HG02852 (cell line): ENCODE results near the gene SLC6A13.

ENCODE experiments used
- ATAC-seq: cut with Tn5 transposase; IDR thresholded peaks from one replicate; pipeline ENCODE4 v1.9.1; 2021; ENCODE audit warnings: mild to moderate bottlenecking, moderate library complexity; ENCODE audit not compliant: unreplicated experiment

Gene SLC6A13

GRCh38 chr12:234891-235415, 27.7 kb downstream of the SLC6A13 start:
- no peak for ATAC-seq

DNA sequence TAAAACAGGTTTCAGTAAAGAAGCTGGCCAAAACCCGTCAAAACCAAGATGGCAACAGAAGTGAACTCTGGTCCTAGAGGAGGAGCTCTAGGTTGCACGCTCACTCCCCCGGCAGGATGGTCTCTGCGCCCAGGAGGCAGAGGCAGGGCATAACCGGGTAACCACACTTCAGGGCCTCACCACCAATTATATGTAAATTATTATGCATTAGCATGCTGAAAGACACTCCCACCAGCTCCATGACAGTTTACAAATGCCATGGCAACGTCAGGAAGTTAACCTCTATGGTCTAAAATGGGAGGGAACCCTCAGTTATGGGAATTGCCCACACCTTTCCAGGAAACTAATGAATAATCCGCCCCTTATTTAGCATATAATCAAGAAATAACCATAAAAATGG, 28.6 kb downstream of the SLC6A13 start:
- no peak for ATAC-seq

DNA sequence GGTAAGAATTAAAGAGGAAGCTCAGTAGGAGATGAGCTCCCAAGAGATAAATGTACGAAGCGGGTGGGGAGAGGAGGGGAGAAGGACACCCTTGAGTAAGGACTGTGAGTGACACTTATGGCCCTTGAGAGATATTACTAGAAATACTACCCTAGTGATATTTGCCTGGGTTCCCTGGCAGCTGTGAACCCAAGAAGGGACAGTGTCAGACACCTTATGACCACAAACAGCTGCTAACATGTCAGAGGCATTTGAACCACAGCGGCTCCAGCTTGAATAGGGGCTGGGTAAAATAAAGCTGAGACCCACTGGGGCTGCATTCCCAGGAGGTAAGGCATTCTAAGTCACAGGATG, 29.0 kb downstream of the SLC6A13 start:
- no peak for ATAC-seq

GRCh38 chr12:232731-233614, 29.7 kb downstream of the SLC6A13 start:
- no peak for ATAC-seq

DNA sequence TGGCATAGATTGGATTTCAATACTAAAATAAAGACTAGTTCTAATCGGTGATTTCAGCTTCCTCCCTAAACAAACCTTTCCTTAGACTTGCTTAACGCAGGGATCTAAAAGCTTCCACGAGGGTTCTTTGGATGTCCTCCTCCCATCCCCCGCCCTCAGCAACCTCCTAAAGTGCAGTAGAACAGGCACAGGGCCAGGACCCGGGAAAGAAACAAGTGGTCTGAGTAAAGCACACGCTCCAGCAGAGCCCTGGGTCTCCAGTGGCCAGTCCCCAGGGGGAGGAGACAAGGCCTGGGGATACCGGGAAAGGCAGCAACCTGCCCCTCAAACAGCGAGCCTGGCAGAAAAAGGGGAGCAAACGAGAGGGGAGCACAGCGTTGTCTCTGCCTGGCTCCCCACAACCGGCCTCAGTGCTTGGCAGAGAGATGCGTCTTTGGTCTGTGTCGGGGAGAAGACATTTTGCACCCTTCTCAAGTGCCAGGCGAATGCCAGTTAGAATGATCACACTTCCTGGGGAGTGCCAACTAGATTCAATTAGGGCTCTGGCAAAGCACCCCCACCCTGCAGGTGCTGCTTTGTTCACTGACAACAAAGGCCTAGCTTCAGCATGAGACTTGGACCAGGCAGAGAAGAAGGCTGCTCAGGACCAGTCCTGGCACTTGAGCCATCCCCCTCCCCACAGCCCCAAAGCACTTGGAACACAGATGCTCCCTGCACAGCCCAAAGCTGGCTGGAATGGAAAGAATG, 31.5 kb downstream of the SLC6A13 start:
- ATAC-seq = no peak

DNA sequence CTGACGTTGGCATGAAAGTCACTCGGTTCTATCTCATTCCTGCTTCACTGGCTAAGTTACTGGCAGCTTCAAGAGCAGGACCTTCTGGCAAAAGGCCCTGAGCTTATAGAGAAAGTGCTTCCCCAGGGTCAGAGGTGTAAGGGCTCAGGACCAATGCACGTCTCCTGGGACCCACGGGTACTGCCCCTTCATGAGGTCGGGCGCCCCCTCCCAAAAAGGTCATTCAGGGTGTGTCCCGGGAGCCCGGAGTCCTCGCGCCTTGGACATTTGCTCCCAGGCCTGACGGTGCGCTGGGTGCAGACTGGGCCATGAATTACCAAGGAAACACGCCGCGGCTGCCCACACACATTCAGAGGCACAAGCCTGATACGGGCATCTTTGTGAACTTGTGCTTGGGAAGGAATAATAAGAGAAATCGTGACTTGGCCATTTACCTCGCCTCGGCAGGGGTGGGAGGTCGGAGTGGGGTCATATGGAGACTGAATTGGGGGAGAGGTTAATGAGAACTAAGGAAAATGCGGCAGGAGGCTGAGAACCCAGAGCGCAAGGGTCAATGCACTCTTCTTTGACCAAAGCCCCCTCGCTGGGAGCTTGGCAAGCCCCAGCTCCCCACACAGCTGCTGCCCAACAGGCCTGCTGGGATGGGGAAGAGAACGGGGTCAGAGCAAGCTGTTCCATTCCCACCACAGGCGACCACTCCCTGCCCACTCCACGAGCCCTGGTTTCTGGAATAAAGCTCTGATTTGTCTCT, 33.0 kb downstream of the SLC6A13 start:
- ATAC-seq = no peak

DNA sequence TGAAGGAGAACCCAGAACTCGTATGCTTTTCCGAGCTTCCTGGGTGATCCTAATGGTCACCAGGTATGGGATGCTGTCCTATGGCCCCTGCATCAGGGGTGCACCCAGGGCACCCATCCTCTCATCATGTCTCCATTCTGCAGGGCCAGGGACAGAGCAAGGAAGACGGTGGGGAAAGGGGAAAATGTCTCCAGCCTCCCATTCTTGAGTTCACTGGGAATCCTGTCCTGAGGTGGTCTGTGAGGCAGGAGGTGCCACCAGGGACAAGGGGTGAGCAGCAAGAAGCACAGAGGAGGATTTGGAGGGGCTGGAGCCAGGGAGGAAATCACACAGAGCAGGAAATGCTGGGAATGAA, 33.8 kb downstream of the SLC6A13 start:
- ATAC-seq = no peak

GRCh38 chr12:227923-228845, 34.5 kb downstream of the SLC6A13 start:
- no peak for ATAC-seq

- ATAC-seq = no peak
Observed at GRCh38 chr12:227286-227915, 35.2 kb downstream of the SLC6A13 start.

DNA sequence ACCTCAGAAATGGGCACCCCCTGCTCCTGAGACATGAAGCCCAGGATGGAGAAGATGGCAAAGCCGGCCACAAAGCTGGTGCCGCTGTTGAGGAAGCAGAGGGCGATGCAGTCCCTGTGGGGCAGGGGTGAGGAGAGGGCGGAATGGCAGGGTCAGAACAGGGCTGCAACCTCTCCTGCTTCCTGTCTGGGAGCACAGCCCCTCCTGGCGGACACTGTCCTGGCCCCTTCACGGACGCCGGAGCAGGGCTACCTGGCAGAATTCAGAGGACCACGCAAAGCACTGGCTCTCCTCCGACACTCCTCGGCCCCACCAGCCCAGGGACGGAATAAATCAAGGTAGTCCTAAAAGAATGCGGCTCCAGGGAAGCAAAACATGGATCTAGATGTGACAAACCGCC, 36.2 kb downstream of the SLC6A13 start:
- ATAC-seq = no peak

- no peak for ATAC-seq
Observed at GRCh38 chr12:225012-225411, 37.6 kb downstream of the SLC6A13 start.

DNA sequence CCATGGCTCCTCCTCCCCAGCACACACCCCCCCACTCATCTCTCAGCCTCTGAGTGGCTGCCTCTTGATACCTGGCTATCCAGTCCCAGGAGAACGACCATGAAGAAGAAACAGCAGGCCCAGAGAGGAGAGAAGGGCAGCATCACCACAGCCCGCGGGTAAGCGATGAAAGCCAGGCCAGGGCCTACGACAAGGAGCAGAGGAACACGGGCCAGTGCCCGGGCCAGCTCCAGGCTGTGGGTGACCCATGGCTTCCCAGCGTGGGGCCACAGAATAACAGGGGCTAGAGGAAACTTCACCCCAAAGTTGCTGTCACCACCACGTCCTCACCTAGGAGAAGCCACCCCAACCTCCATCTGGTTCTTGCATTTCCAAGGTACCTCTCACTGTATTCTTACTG, 38.3 kb downstream of the SLC6A13 start:
- no peak for ATAC-seq

DNA sequence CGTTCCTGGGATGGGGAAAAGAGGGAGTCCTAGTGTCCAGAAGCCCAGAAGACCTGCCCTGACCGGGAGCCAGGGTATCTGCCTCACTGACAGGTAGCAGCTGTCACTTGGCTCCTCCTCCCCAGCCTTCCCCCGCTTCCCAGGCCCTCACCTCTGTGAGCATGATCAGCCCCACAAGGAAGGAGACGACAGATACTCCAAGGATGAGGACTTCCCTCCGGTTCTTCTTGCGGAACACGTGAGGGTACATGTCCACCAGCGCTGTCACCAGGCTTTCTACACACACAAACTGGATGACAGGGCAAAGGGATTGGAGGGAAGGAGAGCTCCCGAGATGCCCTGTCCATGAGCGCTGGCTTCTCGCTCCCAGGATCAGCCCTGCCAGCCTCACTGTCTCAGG, 38.8 kb downstream of the SLC6A13 start:
- no peak for ATAC-seq

DNA sequence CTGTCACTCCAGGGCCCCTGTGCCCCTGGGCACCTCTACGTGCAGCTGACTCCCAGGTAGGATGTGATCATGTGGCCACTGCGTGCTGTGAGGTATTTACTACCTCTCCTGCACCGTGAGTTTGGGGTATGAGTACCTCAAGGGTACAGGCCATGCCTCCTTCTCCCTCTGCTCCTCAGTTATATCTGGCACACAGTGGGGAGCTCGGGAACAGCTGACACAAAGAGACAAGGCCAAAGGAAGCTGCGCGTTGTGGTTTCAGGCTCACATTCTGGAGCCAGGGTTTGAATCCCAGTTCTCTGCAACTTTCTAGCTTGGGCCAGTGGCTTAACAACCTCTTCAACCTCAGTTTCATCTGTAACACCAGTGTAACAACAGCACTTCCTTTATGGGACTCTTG, 40.9 kb downstream of the SLC6A13 start:
- ATAC-seq = no peak

DNA sequence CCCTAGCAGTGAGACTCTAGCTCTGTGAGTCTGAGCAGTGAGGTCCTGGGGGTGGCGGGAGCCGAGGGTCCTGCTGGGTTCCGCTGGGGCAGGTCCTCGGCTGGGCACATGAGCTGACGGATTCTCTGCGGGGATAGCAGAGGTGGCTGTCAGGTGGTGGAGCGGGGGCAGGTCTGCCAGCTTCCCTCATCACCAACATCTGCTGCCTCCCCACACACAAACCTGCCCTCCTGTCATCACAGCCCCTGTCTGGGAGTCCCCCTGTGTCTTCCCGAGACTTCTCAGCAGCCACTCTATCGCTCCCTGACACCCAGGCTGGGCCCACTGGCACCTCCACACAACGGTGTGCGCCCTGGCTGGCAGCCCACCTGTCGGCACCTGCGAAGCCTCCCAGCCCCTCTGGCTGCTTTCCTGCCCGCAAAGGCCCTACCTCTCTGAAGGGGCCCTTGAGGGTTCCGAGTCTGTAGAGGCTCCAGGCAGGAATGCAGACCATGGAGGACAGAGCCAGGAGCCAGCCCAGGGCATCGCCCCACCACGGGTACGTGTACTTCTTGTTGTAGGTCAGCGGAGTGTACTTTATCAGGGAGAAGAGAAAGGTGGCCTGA, 41.6 kb downstream of the SLC6A13 start:
- no peak for ATAC-seq

- no peak for ATAC-seq
Observed at GRCh38 chr12:220491-220890, 42.1 kb downstream of the SLC6A13 start.

DNA sequence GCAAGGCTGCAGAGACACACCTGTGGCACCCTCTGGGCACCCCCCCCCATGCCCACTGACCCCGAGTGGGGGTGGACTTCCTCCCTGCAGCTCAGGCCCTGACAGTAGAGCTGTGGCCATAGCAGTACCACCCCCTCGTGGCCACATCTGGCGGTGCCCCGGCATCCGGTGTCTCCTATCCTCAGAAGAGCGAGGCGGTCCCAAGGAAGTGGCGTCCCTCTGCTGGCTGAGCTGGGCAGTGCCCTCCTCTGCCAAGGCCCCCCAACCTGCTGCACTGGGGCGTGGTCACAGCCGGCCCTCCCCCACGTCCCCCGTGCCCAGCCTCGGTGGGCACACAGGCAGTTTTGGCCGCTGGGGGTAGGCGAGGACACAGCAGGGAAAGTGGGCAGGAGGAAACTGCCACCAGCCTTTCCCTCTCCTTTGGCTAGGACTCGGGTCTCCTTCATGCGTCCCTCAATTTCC, 42.7 kb downstream of the SLC6A13 start:
- no peak for ATAC-seq

- ATAC-seq = no peak
Observed at GRCh38 chr12:218728-219590, 43.7 kb downstream of the SLC6A13 start.
